ENCODE data around the gene SERP2. TPM values are rescaled to one million over a fixed set of nuclear protein-coding genes. Genes with fewer than 3 reads are reported as not detected.

SERP2 gene
- total and polyA plus RNA-seq, 10 of the 15 experiments (the other 5 are each of a cell fraction or from before 2014, with no cell fraction given) = not detected

- TF ChIP-seq E2F4 (IDR thresholded peaks at IDR 0.05; ENCODE audit: low read depth, low read length) = no peak
- TF ChIP-seq SIN3A (IDR thresholded peaks at IDR 0.05; ENCODE audit: low read depth, low read length) = no peak
- no peak for TF ChIP-seq NR2C1 (IDR thresholded peaks at IDR 0.05)
- TF ChIP-seq HSF1 (IDR thresholded peaks at IDR 0.05; ENCODE audit: low read depth, low read length) = no peak
- TF ChIP-seq EED (IDR thresholded peaks at IDR 0.05; ENCODE audit: low read depth) = no peak
- no peak for TF ChIP-seq MTA2 (IDR thresholded peaks at IDR 0.05; ENCODE audit: low read depth)
Measured at GRCh38 chr13:44413095-44413494, 39.5 kb downstream of the SERP2 start (continued).

GRCh38 chr13:44414716-44415115, 41.1 kb downstream of the SERP2 start:
- FAIRE-seq (no peak), DNase-seq (ENCODE audit: low read depth, low spot score) (no peak), ATAC-seq (no peak)
- peaks cover 0 to 1% of the 10 kb centered on the region in 2 experiments; a peak in 1 of 4 replicates for H3K27me3 ChIP-seq (replicated peaks in 1 of 2; ENCODE audit: control insufficient read depth in 2 of 2, insufficient read depth in 2 of 2, low read length in 1 of 2)
- in situ Hi-C loops (cut with MboI) = no loop called here
- ChIA-PET SMC1A (ENCODE audit: uncharacterized antibody, unreplicated experiment) (no interaction called here), CTCF (no interaction called here), POLR2A (interaction anchor here (0.9 kb wide), 1 partner anchor 14 kb away, joined by 3 read pairs; no protein-coding TSS in a partner anchor), RAD21 (ENCODE audit: unreplicated experiment) (no interaction called here)
- H2AFZ ChIP-seq (ENCODE audit: control insufficient read depth, low read depth, low read length) = no peak overlapping the region
- H3K9ac ChIP-seq (ENCODE audit: control insufficient read depth, insufficient read depth, low read length) = no peak overlapping the region
- intact Hi-C loops (cut with micrococcal nuclease; ENCODE audit: unreplicated experiment) = no loop called here
- H3K36me3 ChIP-seq (ENCODE audit: control insufficient read depth in 2 of 2, insufficient read depth in 2 of 2, low read length in 1 of 2) = no peaks in the 10 kb centered on the region
- H4K20me1 ChIP-seq (ENCODE audit: control insufficient read depth, insufficient read depth) = no peaks in the 10 kb centered on the region
- H3K27ac ChIP-seq (ENCODE audit: control insufficient read depth, insufficient read depth) = no peak overlapping the region
- H3K9me3 ChIP-seq (replicated peaks; ENCODE audit: control insufficient read depth, insufficient read depth, low read length) = no peaks in the 10 kb centered on the region; the same call in 2 of the 3 replicates
- WGBS (ENCODE audit: insufficient coverage, insufficient replicate concordance, low lambda C conversion rate, missing lambda C conversion rate) = 81% methylated on average over 26 of the region's 26 CpGs
- H3K4me2 ChIP-seq (ENCODE audit: control insufficient read depth, insufficient read depth) = no peak overlapping the region
- no TSS peak for BruUV-seq (replicated peaks)
- no peaks in the 10 kb centered on the region for H3K4me1 ChIP-seq (ENCODE audit: control insufficient read depth, insufficient read depth, low read length)
- H3K79me2 ChIP-seq (ENCODE audit: control insufficient read depth, insufficient read depth, low read length) = no peaks in the 10 kb centered on the region
- H3K4me3 ChIP-seq = no peak overlapping the region
- no peak for TF ChIP-seq IKZF2 (IDR thresholded peaks at IDR 0.05)
- no peak for TF ChIP-seq PAX8 (IDR thresholded peaks at IDR 0.05)
- TF ChIP-seq USF1 (IDR thresholded peaks at IDR 0.05; ENCODE audit: borderline replicate concordance, extremely low read length, insufficient read depth, low read depth, low read length) = no peak
- no peak for TF ChIP-seq POU2F2 (IDR thresholded peaks at IDR 0.05; ENCODE audit: borderline replicate concordance, low read depth, low read length)
- TF ChIP-seq NBN (IDR thresholded peaks at IDR 0.05) = no peak
- TF ChIP-seq CUX1 (IDR thresholded peaks at IDR 0.05; ENCODE audit: insufficient replicate concordance, low read depth, low read length) = no peak
- TF ChIP-seq SMC3 (IDR thresholded peaks at IDR 0.05; ENCODE audit: borderline replicate concordance, low read length) = no peak
- no peak for TF ChIP-seq POLR2AphosphoS2 (IDR thresholded peaks at IDR 0.05; ENCODE audit: low read depth, low read length)
- no peak for TF ChIP-seq SREBF1 (IDR thresholded peaks at IDR 0.05; ENCODE audit: low read length)

Measured in GM12878 (cell line).